ENCODE data around the gene KLHL6. TPM values are rescaled to one million over a fixed set of nuclear protein-coding genes. Genes with fewer than 3 reads are reported as not detected.

KLHL6 gene
- total and polyA plus RNA-seq, 10 of the 15 experiments (the other 5 are each of a cell fraction or from before 2014, with no cell fraction given), result 4.0 to 91.8 (median 24.4) TPM

DNA sequence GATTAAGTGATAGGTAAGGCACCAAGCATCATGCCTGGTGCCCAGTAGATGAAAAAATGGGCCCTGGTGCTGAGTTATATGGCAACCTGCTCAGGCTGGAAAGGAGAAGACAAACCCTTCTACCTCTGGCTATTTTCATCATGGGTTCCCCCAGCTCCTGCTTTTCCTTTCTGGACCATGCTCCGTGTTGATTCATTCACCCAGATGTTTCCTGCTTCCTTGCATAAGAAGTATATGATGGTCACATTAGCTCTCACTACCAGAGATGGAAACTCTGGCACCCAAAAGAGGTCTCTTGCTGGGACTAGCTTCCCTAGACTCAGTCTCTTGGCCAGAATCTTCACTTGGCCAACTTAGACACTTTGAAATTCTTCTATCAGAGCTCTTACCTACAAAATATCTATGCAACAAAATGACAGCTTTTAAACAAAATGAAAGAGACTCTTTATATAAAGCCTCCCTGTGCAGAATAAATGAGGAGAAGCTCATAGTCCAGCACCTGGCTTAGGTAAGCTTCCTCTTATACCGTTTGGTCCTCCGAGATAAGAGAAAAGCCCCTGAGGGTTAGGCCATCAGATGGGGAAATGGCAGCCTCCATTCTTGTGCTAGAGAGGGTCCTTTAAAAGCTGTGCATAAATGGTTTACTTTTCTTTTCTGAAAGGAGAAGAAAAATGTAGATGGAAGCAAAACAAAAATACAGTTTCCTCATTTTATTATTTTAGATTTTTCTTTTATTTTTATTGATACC, 80.3 kb downstream of the KLHL6 start (continued):
- TF ChIP-seq SUZ12 (IDR thresholded peaks at IDR 0.05; ENCODE audit: unreplicated experiment), result no peak
- TF ChIP-seq, protein P1, sequence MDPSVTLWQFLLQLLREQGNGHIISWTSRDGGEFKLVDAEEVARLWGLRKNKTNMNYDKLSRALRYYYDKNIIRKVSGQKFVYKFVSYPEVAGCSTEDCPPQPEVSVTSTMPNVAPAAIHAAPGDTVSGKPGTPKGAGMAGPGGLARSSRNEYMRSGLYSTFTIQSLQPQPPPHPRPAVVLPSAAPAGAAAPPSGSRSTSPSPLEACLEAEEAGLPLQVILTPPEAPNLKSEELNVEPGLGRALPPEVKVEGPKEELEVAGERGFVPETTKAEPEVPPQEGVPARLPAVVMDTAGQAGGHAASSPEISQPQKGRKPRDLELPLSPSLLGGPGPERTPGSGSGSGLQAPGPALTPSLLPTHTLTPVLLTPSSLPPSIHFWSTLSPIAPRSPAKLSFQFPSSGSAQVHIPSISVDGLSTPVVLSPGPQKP (IDR thresholded peaks at IDR 0.05; ENCODE audit: low read depth, low read length), result no peak
- TF ChIP-seq CHD2 (IDR thresholded peaks at IDR 0.05; ENCODE audit: borderline replicate concordance, low read depth, low read length), result no peak
- no peak for TF ChIP-seq KLF5 (IDR thresholded peaks at IDR 0.05; ENCODE audit: partially characterized antibody)
- TF ChIP-seq, protein P2, sequence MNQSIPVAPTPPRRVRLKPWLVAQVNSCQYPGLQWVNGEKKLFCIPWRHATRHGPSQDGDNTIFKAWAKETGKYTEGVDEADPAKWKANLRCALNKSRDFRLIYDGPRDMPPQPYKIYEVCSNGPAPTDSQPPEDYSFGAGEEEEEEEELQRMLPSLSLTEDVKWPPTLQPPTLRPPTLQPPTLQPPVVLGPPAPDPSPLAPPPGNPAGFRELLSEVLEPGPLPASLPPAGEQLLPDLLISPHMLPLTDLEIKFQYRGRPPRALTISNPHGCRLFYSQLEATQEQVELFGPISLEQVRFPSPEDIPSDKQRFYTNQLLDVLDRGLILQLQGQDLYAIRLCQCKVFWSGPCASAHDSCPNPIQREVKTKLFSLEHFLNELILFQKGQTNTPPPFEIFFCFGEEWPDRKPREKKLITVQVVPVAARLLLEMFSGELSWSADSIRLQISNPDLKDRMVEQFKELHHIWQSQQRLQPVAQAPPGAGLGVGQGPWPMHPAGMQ (IDR thresholded peaks at IDR 0.05; ENCODE audit: borderline replicate concordance), result no peak

DNA sequence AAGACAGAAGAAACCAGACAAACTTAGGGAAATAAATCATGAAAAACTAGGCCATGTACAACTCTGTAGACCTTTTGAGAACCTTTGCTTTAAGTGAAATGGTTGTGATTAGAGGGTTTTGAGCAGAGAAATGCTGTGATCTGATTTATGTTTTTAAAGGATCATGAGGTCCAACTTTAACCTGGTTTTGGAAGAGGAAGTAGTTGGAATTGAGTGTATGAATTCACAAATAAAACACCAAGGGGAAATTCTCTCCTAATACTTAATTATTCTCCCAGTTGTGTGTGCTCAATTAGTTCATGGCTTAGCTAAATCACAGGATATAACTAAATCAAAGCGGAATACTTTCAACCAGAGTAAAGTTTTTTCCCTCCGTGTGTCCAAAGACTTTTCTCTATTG, 81.5 kb downstream of the KLHL6 start:
- Histone ChIP-seq H3K4me3 (no peak overlapping the region), H3K36me3 (ENCODE audit: control insufficient read depth in 2 of 2, insufficient read depth in 2 of 2, low read length in 1 of 2) (no peaks in the 10 kb centered on the region), H3K4me2 (ENCODE audit: control insufficient read depth, insufficient read depth) (no peak overlapping the region), H2AFZ (ENCODE audit: control insufficient read depth, low read depth, low read length) (no peak overlapping the region), H3K4me1 (ENCODE audit: control insufficient read depth, insufficient read depth, low read length) (no peaks in the 10 kb centered on the region), H3K9me3 (replicated peaks; ENCODE audit: control insufficient read depth, insufficient read depth, low read length) (no peaks in the 10 kb centered on the region), H3K79me2 (ENCODE audit: control insufficient read depth, insufficient read depth, low read length) (no peaks in the 10 kb centered on the region), H3K27me3 (replicated peaks in 1 of 2; ENCODE audit: control insufficient read depth in 2 of 2, insufficient read depth in 2 of 2, low read length in 1 of 2) (no peaks in the 10 kb centered on the region; a peak in 1 of 4 replicates), H3K9ac (ENCODE audit: control insufficient read depth, insufficient read depth, low read length) (no peak overlapping the region), H3K27ac (ENCODE audit: control insufficient read depth, insufficient read depth) (no peak overlapping the region), H4K20me1 (ENCODE audit: control insufficient read depth, insufficient read depth) (no peaks in the 10 kb centered on the region)
- ChIA-PET POLR2A (interaction anchor here (0.7 to 1.3 kb wide), 4 partner anchors 14 to 288 kb away, joined by 3 to 4 read pairs (median 3); no protein-coding TSS in a partner anchor), SMC1A (ENCODE audit: uncharacterized antibody, unreplicated experiment) (interaction anchor here (1.0 to 2.9 kb wide), 13 partner anchors 9 to 409 kb away, joined by 3 to 19 read pairs (median 4); partner anchors contain the start of gene KLHL24), CTCF (interaction anchor here (1.0 to 3.9 kb wide), 8 partner anchors 9 to 280 kb away, joined by 3 to 20 read pairs (median 4); no protein-coding TSS in a partner anchor), RAD21 (ENCODE audit: unreplicated experiment) (interaction anchor here (1.1 to 2.8 kb wide), 4 partner anchors 12 to 86 kb away, joined by 3 to 13 read pairs (median 5); no protein-coding TSS in a partner anchor)
- ATAC-seq (no peak), FAIRE-seq (no peak), DNase-seq (ENCODE audit: low read depth, low spot score) (no peak)
- intact Hi-C loops (cut with micrococcal nuclease; ENCODE audit: unreplicated experiment), result no loop called here
- no peak for TF ChIP-seq RCOR1 (conservative IDR thresholded peaks at IDR 0.05; ENCODE audit: low read depth, low read length)
- TF ChIP-seq STAT3 (IDR thresholded peaks at IDR 0.05; ENCODE audit: low read depth, low read length), result no peak
- TF ChIP-seq MXI1 (IDR thresholded peaks at IDR 0.05; ENCODE audit: low read depth, low read length), result no peak
- no peak for TF ChIP-seq HDAC2 (IDR thresholded peaks at IDR 0.05)
- no peak for TF ChIP-seq SRF (IDR thresholded peaks at IDR 0.05; ENCODE audit: low read depth in 2 of 2, low read length in 2 of 2)
- no peak for TF ChIP-seq STAT1 (conservative IDR thresholded peaks at IDR 0.05)
- TF ChIP-seq POLR2A (IDR thresholded peaks at IDR 0.05; ENCODE audit: low read depth, low read length), result no peak
- WGBS (ENCODE audit: insufficient coverage, insufficient replicate concordance, low lambda C conversion rate, missing lambda C conversion rate), result 95% methylated on average over 2 of the region's 2 CpGs
- BruUV-seq (replicated peaks), result no TSS peak
- in situ Hi-C loops (cut with MboI), result loop anchor here (5.0 kb wide), 1 partner anchor 83 kb away; the partner anchor contains the start of gene KLHL6
